ENCODE results near the gene GCNA.

GRCh38 chrX:71616672-71617529 lies 38.7 kb downstream of the GCNA start:
- TF ChIP-seq POLR2A (IDR thresholded peaks at IDR 0.05), result no peak
- no peak for TF ChIP-seq CTCF (IDR thresholded peaks at IDR 0.05)

Data from uterus (tissue), 2 donors.